Measurements from ENCODE around the gene LACTBL1.

The LACTBL1 gene

DNA sequence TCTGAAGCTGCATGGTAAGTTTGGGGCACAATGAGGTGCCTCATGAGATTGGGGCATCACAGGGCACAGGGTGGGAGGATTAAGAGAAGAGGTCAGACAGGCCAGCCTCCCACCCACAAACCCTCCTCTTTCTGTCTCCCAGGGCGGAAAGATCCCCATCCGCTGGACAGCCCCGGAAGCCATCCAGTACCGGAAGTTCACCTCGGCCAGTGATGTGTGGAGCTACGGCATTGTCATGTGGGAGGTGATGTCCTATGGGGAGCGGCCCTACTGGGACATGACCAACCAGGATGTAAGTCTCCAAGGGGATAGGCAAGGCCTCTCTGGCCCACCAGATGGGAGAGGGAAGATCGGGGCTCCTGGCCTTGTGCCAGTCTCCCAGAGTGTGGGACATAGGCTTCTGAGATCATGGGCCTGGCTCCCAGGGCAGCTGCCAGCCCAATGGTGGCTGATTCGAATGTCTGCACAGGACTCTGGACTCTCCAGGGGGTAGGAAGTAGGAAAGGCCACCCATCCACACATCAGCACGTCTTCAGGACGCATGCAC lies 63.7 kb downstream of the LACTBL1 start:
- no peak for DNase-seq

DNA sequence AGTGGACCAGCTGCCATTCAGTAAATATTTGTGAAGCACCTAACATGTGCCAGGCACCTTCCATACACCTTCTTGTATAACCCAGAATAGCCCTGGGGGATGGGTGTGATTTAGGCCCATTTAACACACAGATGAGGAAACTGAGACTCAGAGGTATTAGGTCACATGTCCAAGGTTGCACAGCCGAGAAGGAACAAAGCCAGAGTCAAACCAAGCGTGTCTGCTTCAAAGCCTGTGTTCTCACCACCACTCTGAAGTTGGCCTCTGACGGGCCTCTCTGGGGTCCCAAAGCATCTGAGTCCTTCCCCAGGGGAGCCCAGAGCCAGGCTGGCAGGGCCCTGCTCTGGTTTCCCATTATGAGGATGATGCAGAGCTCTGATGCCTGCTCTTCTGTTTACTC lies 65.1 kb downstream of the LACTBL1 start:
- DNase-seq = no peak

DNA sequence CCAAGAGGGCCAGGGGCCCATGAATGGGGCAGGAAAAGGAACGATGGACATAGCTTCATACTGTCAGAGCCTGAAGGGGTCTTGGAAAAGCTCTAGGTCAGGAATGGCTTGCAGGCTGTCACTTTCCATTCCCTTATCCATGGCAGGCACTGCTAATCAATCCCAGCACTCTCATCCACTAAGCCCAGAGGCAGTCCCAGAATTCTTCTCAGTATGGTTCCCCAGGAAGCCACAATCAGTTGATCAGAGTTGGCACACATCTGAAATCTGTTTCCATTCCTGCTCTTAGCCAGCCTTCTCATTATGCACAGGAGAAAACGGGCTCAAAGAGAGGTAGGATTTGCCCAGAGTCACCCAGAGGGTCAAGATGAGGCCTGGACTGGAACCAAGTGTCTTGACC lies 65.7 kb downstream of the LACTBL1 start:
- no peak for DNase-seq

DNA sequence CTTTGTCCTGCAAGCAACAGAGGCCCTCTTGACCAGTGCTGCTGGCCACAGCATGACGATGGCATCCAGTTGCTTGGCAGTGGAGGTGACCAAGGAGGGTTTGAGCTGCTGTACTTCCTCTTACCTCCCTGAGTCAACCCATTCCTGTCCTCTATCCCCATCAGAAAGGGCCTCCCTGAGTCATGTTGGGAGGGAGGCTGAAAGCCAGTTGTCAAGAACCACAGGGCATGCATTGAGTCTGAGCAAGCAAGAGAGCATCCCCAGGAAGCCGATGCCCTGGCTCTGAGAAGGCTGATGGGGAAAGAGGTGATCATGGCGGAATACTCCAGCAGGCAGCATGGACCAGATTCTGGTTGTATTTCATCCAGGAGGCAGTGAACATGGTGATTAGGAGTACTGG lies 69.6 kb downstream of the LACTBL1 start:
- DNase-seq = no peak

Measured in NCI-H526 treated with DMSO at 0.1 percent for 48 hours (cell line).